Skeletal muscle satellite cell (primary cell): ENCODE results near the gene TEX11.
"Not testable (repeated sequence)": the region's sequence is repeated elsewhere in the genome, so short reads cannot be mapped to it uniquely, and the experiment has no call there.

Source experiments
- H3K27me3 ChIP-seq: 2 replicates; pipeline ENCODE4 v1.7.0; 2013; ENCODE audit warnings: low read length; ENCODE audit not compliant: control insufficient read depth, insufficient read depth
- H3K36me3 ChIP-seq: 2 replicates; pipeline ENCODE4 v1.7.0; 2013; ENCODE audit warnings: mild to moderate bottlenecking, control low read depth, low read length; ENCODE audit not compliant: insufficient read depth
- H3K4me1 ChIP-seq: 2 replicates; pipeline ENCODE4 v1.7.0; 2013; ENCODE audit warnings: low read length; ENCODE audit not compliant: control insufficient read depth, insufficient read depth
- H3K4me2 ChIP-seq: 2 replicates; pipeline ENCODE4 v1.7.0; 2013; ENCODE audit warnings: mild to moderate bottlenecking, low read length
- H3K4me3 ChIP-seq: 2 replicates; pipeline ENCODE4 v1.7.0; 2013; ENCODE audit warnings: low read length
- H3K9ac ChIP-seq: 2 replicates; pipeline ENCODE4 v1.7.0; 2013; ENCODE audit warnings: mild to moderate bottlenecking, low read depth, low read length, moderate library complexity
- H3K9me3 ChIP-seq: replicated peaks from 2 replicates; pipeline ENCODE4 v1.7.0; 2013; ENCODE audit warnings: mild to moderate bottlenecking, control low read depth, low read length

TEX11 gene

DNA sequence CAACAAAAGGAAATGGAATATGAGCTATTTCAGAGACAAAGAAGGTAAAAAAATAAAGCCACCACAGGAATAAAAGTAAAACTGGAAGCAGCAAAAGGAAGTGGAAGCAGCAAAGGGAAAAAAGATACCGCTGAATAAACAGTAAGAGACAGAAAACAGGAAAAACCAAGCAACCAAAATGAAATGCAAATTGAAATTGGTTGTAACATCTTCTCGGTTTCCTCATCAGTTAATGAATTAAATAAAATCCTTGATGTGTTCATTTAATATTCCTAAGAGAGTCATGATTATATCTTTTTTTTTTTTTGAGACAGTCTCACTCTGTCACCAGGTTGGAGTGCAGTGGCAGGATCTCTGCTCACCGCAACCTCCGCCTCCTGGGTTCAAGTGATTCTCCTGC, 331.1 kb downstream of the TEX11 start:
- H3K4me1 ChIP-seq: no peaks in the 10 kb centered on the region

DNA sequence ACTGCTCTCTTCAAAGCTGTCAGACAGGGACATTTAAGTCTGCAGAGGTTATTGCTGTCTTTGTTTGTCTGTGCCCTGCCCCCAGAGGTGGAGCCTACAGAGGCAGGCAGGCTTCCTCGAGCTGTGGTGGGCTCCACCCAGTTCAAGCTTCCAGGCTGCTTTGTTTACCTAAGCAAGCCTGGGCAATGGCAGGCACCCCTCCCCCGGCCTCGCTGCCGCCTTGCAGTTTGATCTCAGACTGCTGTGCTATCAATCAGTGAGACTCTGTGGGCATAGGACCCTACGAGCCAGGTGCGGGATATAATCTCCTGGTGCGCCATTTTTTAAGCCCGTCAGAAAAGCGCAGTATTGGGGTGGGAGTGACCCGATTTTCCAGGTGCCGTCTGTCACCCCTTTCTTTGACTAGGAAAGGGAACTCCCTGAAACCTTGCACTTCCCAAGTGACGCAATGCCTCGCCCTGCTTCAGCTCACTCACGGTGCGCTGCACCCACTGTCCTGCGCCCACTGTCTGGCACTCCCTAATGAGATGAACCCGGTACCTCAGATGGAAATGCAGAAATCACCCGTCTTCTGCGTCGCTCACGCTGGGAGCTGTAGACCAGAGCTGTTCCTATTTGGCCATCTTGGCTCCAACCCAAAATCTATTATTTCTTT, 338.5 kb downstream of the TEX11 start:
- H3K4me2 ChIP-seq, H3K9ac ChIP-seq, H3K9me3 ChIP-seq, H3K4me3 ChIP-seq, H3K36me3 ChIP-seq, H3K27me3 ChIP-seq, H3K4me1 ChIP-seq: not testable (repeated sequence)

More for the DNA sequence above, 331.1 kb downstream of the TEX11 start:
- H3K4me3 ChIP-seq: no peak overlapping the region
- H3K9ac ChIP-seq: no peak overlapping the region
- no peaks in the 10 kb centered on the region for H3K27me3 ChIP-seq
- no peaks in the 10 kb centered on the region for H3K36me3 ChIP-seq
- H3K4me2 ChIP-seq: no peak overlapping the region
- no peaks in the 10 kb centered on the region for H3K9me3 ChIP-seq

DNA sequence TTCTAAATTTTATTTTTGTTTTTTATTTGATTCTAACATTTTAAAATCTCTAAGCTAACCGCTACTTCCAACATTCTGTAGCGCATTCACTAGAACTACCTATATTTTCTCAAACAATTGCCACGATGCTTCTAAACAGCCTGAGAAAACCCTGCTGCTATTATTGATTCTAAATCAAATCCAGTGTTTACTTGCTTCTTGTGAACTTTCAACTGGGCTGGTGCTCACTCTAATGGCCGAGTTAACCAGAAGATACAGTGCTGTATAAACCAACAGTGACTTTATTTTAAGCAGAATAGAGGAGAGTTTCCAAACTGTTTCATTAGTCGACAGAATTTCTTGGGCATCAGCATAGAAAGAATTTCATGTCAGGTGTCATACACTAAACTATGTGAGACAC, 353.6 kb downstream of the TEX11 start:
- no peaks in the 10 kb centered on the region for H3K4me1 ChIP-seq
- peaks cover 7% of the 10 kb centered on the region for H3K27me3 ChIP-seq
- no peak overlapping the region for H3K4me3 ChIP-seq
- no peak overlapping the region for H3K9ac ChIP-seq
- no peaks in the 10 kb centered on the region for H3K36me3 ChIP-seq
- H3K4me2 ChIP-seq: no peak overlapping the region
- no peaks in the 10 kb centered on the region for H3K9me3 ChIP-seq

DNA sequence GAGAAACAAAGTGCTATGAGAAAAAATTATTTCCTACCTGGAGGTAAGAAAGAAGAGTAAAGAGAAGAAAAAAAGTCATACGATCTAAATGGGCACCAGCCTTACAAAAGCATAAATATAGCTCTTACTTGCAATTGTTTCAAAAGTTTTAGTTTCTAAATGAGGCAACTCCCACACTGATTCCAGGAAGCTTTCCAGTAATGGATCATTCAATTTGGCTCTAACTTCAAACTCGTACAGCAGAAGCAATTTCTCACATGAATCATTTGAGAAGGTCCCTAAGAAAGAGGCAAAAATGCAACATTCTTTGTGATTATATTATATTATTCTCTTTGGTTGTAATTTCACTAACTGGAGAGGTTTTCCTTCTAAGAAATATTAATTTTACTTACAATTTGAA, 354.0 kb downstream of the TEX11 start:
- Histone ChIP-seq H3K27me3 (peaks cover 7% of the 10 kb centered on the region), H3K4me3 (no peak overlapping the region), H3K4me1 (no peaks in the 10 kb centered on the region), H3K36me3 (no peaks in the 10 kb centered on the region), H3K9me3 (no peaks in the 10 kb centered on the region), H3K4me2 (no peak overlapping the region), H3K9ac (no peak overlapping the region)

DNA sequence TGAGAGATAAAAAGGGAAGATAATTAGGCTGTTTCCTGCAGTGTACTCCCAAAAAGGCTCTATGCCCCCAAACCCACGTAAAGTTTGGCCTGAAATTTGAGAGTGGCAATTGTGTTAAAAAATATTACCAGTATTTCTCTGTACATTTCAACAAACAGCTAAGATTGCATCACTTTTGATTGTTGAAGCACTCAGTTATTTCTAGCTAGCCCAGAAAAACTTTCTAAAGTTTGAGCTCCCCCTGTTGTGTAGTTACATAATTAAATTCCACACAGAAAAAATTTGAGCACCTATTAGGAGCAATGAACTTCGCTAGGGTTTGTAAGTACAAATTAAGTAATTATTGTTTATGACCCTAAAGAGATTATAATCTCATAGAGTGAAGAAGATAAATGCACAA, 354.4 kb downstream of the TEX11 start:
- no peaks in the 10 kb centered on the region for H3K4me1 ChIP-seq
- H3K36me3 ChIP-seq: no peaks in the 10 kb centered on the region
- no peaks in the 10 kb centered on the region for H3K9me3 ChIP-seq
- no peak overlapping the region for H3K9ac ChIP-seq
- H3K4me3 ChIP-seq: no peak overlapping the region
- H3K27me3 ChIP-seq: peaks cover 7% of the 10 kb centered on the region
- no peak overlapping the region for H3K4me2 ChIP-seq

DNA sequence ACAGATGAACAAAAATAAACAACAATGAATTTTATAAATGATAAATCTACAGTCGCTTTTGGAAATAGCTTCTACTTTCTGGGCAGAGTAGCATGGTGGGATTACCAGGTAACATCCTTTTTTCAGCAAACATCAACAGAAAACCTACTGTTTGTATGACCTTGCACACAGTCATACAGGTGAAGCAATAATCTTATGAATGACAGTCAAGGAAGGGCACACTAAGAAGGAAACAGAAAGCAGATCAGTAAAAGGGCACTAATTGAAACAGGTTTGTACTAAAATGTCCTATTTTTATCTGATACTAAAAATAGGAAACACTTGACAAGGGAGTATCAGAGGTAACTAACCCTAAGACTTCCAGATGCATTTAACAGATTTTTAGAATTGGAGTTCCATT, 355.0 kb downstream of the TEX11 start:
- Histone ChIP-seq H3K4me3 (no peak overlapping the region), H3K9me3 (no peaks in the 10 kb centered on the region), H3K27me3 (peaks cover 7% of the 10 kb centered on the region), H3K4me2 (no peak overlapping the region), H3K36me3 (no peaks in the 10 kb centered on the region), H3K9ac (no peak overlapping the region), H3K4me1 (no peaks in the 10 kb centered on the region)

DNA sequence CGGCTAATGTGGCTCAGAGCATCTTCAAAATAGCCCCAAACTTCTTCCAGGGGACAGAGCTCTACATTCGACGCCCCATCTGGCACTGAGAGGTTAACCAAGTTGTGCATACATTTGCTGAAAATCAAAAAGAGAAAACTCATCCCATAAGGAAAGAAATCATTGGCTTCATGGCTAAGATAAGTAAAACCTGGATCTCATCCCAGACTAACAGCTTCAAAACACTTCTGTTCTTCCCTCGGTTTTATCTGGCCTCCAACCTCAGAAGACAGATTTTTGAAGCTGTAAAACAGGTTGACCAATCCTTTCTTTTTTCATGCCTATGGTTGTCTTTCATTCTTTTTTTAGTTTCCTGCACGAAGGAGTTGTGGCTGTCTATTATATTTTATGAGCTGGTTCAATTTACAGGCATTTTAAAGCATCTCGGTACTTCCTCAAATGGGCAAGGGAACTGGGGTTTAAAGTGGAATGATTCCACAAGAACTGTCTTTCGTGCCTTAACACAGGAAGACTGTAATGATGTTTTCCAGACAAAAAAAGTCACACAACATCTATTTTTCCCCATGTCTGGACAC, 356.3 kb downstream of the TEX11 start:
- Histone ChIP-seq H3K36me3 (no peaks in the 10 kb centered on the region), H3K4me2 (no peak overlapping the region), H3K9me3 (no peaks in the 10 kb centered on the region), H3K4me3 (no peak overlapping the region), H3K4me1 (no peaks in the 10 kb centered on the region), H3K9ac (no peak overlapping the region), H3K27me3 (peaks cover 7% of the 10 kb centered on the region)

DNA sequence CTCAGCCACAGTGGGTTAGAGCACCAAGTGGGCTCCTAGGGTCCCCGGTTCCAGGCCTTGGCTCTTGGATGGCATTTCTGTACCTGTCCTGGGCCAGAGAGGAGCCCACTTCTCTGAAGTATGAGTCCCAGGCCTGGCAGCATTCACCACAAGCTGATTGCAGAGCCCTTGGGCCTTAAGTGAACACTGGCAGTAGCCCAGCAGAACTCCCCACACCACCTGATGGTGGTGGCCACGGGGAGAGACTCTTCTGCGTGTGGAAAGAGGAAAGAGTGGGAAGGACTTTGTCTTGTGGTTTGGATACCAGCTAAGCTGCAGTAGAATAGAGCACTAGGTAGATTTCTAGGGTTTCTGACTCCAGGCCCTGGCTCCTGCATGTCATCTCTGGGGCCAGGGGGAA, 359.1 kb downstream of the TEX11 start:
- Histone ChIP-seq H3K9ac (no peak overlapping the region), H3K4me1 (no peaks in the 10 kb centered on the region), H3K4me3 (no peak overlapping the region), H3K27me3 (no peaks in the 10 kb centered on the region), H3K36me3 (no peaks in the 10 kb centered on the region), H3K9me3 (no peaks in the 10 kb centered on the region), H3K4me2 (no peak overlapping the region)

DNA sequence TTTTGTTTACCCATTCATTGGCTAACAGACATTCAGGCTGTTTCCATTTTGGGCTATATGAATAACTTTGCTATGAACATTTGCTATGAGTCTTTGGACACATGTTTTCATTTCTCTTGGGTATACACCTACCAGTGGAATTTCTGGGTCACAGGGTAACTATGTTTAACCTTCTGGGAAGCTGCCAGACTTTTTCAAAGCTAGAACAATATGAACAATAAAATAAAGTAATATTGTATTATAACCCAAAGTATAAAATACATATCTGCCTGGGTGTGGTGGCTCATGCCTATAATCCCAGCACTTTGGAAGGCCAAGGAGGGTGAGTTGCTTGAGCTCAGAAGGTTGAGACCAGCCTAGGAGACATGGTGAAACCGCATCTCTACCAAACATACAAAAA, 373.3 kb downstream of the TEX11 start:
- Histone ChIP-seq H3K27me3 (peaks cover 13% of the 10 kb centered on the region), H3K9ac (no peak overlapping the region), H3K4me1 (no peaks in the 10 kb centered on the region), H3K9me3 (no peaks in the 10 kb centered on the region), H3K4me2 (no peak overlapping the region), H3K4me3 (no peak overlapping the region), H3K36me3 (no peaks in the 10 kb centered on the region)

DNA sequence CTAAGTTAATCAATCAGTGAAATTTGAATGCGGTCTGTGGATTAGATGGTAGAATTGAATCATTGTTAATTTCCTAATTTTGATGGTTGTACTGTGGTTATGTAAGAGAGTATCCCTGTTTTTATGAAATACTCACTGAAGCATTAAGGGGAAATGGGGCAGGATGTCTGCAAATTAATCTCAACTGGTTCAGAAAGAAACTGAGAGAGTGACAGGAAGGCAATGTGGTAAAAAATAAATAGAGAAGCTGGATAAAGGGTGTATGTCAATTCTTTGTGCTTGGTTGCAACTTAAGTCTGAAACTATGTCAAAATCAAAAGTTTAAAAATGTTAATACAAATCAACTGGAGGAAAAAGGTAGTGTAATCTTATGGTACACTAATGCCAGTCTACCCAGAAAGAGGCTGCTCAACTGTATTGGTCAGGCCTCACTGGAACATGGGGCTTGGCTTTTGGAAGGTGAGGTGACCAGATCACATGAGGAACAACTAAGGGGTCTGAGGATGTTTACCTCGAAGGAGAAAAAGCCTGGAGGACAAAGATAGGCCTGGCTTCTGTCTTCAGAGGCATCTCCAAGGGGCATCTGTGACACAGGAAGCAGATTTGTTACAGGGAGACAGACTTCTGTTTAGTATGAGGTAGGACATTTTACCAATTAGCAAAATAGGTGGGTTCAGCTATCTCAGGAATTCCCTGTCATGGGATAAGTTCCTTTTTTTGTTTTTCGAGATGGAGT, 380.7 kb downstream of the TEX11 start:
- H3K4me2 ChIP-seq: no peak overlapping the region
- H3K4me3 ChIP-seq: no peak overlapping the region
- H3K27me3 ChIP-seq: peaks cover 37% of the 10 kb centered on the region
- H3K4me1 ChIP-seq: no peaks in the 10 kb centered on the region
- H3K9ac ChIP-seq: no peak overlapping the region
- no peaks in the 10 kb centered on the region for H3K36me3 ChIP-seq
- no peaks in the 10 kb centered on the region for H3K9me3 ChIP-seq

DNA sequence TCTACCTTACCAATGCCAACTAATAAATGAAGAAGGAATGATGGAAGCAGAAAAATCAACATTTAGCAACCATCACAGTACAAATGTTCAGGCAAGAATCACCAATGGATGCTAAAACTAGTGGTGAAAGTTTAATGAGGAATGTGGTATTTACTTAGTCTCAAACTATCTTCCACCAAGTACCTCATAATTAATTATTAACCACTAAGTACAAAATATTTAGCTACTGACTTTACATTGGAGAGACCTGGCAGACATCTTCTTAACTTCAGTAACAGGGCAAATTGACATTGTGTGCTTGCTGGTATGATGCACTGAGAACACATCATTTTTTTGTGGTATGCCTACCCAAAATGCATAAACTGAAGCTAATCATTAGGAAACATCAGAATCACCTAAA, 381.5 kb downstream of the TEX11 start:
- Histone ChIP-seq H3K27me3 (peaks cover 37% of the 10 kb centered on the region), H3K9me3 (no peaks in the 10 kb centered on the region), H3K36me3 (no peaks in the 10 kb centered on the region), H3K4me3 (no peak overlapping the region), H3K9ac (no peak overlapping the region), H3K4me1 (no peaks in the 10 kb centered on the region), H3K4me2 (no peak overlapping the region)

DNA sequence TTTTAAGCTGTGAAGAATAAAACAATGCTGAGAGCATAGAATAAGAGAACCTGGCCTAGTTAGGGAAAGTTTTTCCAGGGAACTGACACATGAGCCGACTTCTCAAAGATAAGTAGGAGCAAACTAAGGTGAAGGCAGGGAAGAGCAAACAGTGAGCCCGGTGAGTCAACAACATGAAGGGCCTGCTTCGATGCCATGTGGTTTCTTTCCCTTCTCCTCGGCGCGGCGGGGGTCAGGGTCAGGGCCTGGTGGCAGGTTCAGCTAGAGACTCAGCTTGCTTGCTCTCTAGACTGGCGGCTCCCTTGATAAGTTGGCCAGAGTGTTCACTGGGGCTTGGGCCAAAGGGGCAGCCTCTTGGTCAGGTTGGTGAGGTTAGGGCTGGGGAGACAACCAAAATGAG, 382.8 kb downstream of the TEX11 start:
- Histone ChIP-seq H3K4me1 (no peaks in the 10 kb centered on the region), H3K27me3 (peaks cover 37% of the 10 kb centered on the region), H3K36me3 (no peaks in the 10 kb centered on the region), H3K4me3 (no peak overlapping the region), H3K9me3 (no peaks in the 10 kb centered on the region), H3K4me2 (no peak overlapping the region), H3K9ac (no peak overlapping the region)
